NT2/D1 (cell line): Measurements from ENCODE around the gene LRRC4C.

Experiments used
- YY1 ChIP-seq: IDR thresholded peaks from 2 replicates; pipeline ENCODE4 v1.6.1; 2011; ENCODE audit not compliant: insufficient read length, insufficient read depth
- ZNF274 ChIP-seq: IDR thresholded peaks from 2 replicates; pipeline ENCODE4 v1.6.1; 2011; ENCODE audit warnings: mild to moderate bottlenecking, low read depth, low read length

DNA sequence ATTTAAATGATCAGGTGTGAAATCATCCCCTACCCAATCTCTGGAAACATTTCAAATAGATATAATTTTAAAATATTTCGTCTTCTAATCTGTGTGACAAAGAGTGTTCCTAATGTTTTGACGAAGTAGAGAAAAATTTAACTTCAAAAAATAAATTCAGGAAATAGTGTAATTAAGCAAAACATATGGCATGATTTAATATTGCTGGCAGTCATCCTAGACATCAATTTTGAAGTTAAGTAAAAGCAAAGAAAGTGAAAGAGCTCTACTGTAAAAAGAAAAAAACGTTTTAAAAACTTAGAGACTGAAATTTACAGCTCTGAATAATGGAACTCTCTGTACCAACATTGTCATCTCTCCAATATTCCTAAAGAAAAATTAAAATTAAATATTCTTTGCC is 1062.3 kb downstream of the LRRC4C start:
- TF ChIP-seq ZNF274 (no peak), YY1 (no peak)
